Fibroblast of villous mesenchyme (primary cell): ENCODE measurements around the gene U2AF1L4. TPM values are rescaled to one million over a fixed set of nuclear protein-coding genes. Genes with fewer than 3 reads are reported as not detected.

ENCODE experiments used
- DNase-seq: peaks from one replicate; pipeline ENCODE4 v3.0.0-alpha.2; 2010; ENCODE audit warnings: low read depth
- H3K4me3 ChIP-seq: 2 replicates; pipeline ENCODE4 v1.5.1; 2011; ENCODE audit warnings: low read depth, mild to moderate bottlenecking, low read length
- CTCF ChIP-seq: IDR thresholded peaks from 2 replicates; pipeline ENCODE4 v1.5.1; 2012; ENCODE audit warnings: low read depth, mild to moderate bottlenecking, low read length; ENCODE audit not compliant: insufficient read depth
- total RNA-seq: library from RNA; depleted of rRNA; stranded (reverse); fragments of >200 nt; gene quantifications from 2 replicates; pipeline ENCODE4 v1.2.3, GENCODE V29; 2012

Gene U2AF1L4
- total RNA-seq, 1 donor, result 4.7 TPM

GRCh38 chr19:35764432-35765315 is 19.5 kb upstream of the U2AF1L4 start:
- no peak for TF ChIP-seq CTCF
- H3K4me3 ChIP-seq, result no peak overlapping the region

GRCh38 chr19:35760711-35761349 is 15.6 kb upstream of the U2AF1L4 start:
- no peak for DNase-seq
- no peak overlapping the region for H3K4me3 ChIP-seq
- TF ChIP-seq CTCF, result no peak

More at GRCh38 chr19:35764432-35765315, 19.5 kb upstream of the U2AF1L4 start:
- no peak for DNase-seq

GRCh38 chr19:35759697-35760096 is 14.5 kb upstream of the U2AF1L4 start:
- no peak for TF ChIP-seq CTCF
- no peak overlapping the region for H3K4me3 ChIP-seq
- DNase-seq, result no peak

DNA sequence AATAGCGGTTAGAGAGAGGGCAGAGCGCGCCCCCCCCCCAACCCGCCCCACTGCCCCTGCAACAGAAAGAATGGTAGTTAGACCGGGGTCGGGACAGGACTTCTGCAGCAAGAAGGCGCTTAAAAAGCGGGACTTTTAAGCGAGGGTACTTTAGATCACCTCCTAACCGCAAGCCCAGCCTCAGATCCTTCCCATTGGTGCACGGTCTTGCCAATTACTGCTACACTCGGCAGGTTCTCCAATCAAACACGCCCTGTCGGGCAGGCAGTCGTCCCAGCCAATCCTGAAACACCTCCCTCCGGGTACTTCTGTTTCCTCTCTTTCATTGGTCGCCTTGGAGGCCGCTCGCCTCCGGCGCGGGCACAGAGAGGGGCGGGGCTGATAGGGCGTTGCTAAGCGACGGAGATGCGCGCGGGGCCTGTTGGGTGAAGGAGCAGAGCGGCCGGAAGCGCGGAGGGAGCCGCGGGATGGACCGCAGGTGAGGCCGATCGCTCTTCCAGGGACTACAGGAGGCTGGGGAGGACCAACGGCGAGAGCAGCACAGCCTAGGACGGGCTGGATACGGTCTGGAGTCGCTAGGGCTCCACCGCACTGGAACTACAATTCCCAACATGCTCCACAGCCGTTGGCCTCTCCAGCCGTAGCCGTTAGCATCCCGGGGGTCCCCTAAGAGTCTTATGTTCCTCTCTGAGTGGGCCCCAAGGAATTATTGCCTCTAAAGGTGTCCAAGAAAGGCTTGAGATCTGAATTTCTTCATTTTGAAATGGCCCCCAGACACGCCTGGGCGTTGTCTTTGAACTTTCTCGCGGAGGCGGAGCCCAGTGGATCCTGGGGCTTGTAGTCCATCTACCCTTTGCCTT is 12.8 kb upstream of the U2AF1L4 start, which contains the start of gene PROSER3:
PROSER3 (plus strand) TSS at position 428 of the 860 bp plus-strand sequence; CDS start at position 468, 40 bp downstream.
- H3K4me3 ChIP-seq, result peak within 1 kb of the TSS; percentile 92
- no peak for TF ChIP-seq CTCF
- DNase-seq, result peak; percentile 100

GRCh38 chr19:35757231-35757748 is 12.1 kb upstream of the U2AF1L4 start:
- TF ChIP-seq CTCF, result no peak
- peak; percentile 99 for DNase-seq
- H3K4me3 ChIP-seq, result peak overlapping the region; percentile 92
